ENCODE data around the gene CHML. TPM values are rescaled to one million over a fixed set of nuclear protein-coding genes. Genes with fewer than 3 reads are reported as not detected.

Gene CHML
- total RNA-seq, 1 donor from 2014 or later: 5.7 TPM

DNA sequence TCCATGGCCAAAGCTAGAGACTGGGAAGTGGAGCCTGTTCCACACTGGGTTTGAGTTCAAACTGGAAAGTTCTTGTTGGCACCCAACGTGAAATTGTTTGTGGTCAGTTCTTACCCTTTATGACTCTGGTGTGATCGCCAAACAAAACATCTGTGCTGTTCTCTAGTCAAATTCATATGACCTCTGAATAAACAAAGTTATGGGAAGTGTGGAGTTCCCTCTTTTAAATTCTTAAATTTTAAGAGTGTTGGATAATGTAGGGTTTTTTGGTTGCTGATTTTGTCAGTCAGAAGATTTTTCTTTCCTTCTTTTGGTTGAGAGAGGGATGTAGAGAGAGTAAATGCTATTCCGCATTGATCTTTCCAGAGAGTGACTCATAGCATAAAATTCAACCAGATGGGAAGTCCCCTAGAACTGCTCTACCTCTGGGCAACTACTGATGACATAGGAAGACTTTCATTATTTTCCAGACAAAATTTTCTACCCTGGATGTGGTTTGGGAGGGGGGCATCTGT lies 36.4 kb downstream of the CHML start:
- intact Hi-C loops (cut with DNase I): no loop called here
- DNase-seq (ENCODE audit: low spot score): no peak

DNA sequence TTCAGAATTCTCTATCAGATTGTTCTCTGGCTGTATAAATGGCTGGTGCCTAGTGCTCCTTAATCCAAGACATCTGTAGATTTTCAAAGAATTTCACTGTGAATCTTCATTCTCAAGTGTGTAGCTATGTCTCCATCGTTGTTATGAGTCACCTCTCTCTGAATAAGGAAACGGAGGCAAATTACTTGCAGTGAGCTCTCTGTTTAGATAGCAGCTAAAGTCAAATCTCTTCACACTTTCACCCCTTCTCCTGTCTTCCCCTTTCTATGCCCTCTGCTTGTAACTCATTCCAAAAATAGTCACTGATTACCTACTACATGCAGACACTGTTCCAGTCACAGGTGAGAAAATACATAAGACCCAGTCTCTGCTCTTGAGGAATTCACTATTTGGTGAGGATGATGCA lies 39.7 kb downstream of the CHML start:
- no peak for DNase-seq (ENCODE audit: low spot score)
- intact Hi-C loops (cut with DNase I): no loop called here

DNA sequence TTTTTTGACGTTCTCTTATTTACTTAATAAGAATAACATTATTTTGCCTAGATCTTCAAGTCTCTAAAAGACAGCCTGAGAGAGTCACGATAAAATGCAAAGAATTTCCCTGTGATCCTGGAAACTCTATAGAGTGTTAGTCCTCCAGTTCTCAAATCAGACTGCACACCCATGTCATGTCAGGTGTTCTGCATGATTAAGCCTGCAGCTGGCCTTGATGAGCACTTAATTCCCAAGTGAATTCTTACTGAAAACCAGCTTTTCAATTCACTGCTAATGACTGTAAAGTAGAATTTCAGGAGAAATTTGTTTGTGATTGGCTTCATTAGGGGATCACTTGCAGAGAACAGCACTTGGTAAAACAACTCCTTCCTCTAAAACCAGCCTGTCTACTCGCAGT lies 41.9 kb downstream of the CHML start:
- DNase-seq (ENCODE audit: low spot score): no peak
- intact Hi-C loops (cut with DNase I): no loop called here

- intact Hi-C loops (cut with DNase I): no loop called here
- no peak for DNase-seq (ENCODE audit: low spot score)
Measured at GRCh38 chr1:241596633-241597032, 43.5 kb downstream of the CHML start.

DNA sequence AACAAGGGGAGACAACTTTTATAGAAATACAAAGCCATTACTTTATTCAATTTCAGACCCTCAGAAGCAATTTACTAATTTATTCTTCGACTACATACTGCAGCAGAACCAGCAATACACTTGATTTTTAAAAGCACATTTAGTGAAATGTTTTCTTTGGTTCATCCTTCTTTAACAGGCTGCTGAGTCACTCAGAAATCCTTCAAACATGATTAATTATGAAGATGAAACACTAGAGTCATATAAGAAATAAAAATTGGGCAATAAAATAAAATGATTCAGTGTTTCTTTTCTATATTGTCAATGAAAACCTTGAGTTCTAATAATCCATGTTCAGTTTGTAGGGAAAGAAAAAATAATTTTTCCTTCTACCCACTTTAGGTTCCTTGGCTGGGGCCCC lies 47.0 kb downstream of the CHML start:
- no peak for DNase-seq (ENCODE audit: low spot score)

GRCh38 chr1:241592273-241592958 lies 47.8 kb downstream of the CHML start:
- intact Hi-C loops (cut with DNase I): no loop called here
- no peak for DNase-seq (ENCODE audit: low spot score)

More for the DNA sequence above, 47.0 kb downstream of the CHML start:
- intact Hi-C loops (cut with DNase I): no loop called here

- no peak for DNase-seq (ENCODE audit: low spot score)
- intact Hi-C loops (cut with DNase I): no loop called here
Measured at GRCh38 chr1:241591736-241592135, 48.4 kb downstream of the CHML start.

DNA sequence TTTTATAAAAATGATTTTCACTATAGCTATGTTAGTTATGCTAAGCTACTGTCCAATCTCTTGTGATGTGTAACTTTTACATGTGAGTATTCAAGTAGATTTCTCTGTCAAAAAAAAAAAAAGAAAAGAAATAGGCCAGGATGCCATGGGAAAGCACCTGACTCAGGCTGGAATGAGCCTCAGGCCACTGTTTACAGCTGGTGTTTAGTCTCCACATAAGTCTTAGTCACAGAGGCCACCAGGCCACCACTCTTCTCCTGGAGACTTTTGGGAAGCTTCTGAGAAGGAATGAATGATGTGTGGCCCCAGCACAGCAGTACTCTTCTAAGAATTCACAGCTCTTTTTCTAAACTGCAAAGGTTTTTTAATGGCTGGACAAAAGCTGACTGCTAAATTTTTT lies 48.9 kb downstream of the CHML start:
- intact Hi-C loops (cut with DNase I): no loop called here
- no peak for DNase-seq (ENCODE audit: low spot score)

GRCh38 chr1:241590719-241591118 lies 49.5 kb downstream of the CHML start:
- intact Hi-C loops (cut with DNase I): no loop called here
- no peak for DNase-seq (ENCODE audit: low spot score)

Other genes starting within 250 kb of the CHML start
- gene FH, start 120.6 kb downstream of the CHML start, total RNA-seq: 192 TPM
- gene KMO, start 108.0 kb downstream of the CHML start, total RNA-seq: 0.13 TPM
- 5.7 TPM for gene OPN3, start within 50 bp of the CHML start, total RNA-seq
- not detected for gene WDR64, start 11.9 kb upstream of the CHML start, total RNA-seq
- gene EXO1, start 207.8 kb upstream of the CHML start, total RNA-seq: 0.40 TPM